Activated CD8-positive, alpha-beta memory T cell treated with anti-CD3 and anti-CD28 coated beads for 1 hour (primary cell): ENCODE measurements around the gene SLC35F6.
"Not testable (repeated sequence)": the region's sequence is repeated elsewhere in the genome, so short reads cannot be mapped to it uniquely, and the experiment has no call there.

Experiments
- DNase-seq, 2 donors: peaks; one replicate each; pipeline ENCODE4 v3.0.0-alpha.2; 2020; ENCODE audit warnings: low read depth in 1 of 2; ENCODE audit errors: extremely low read depth in 1 of 2

SLC35F6 gene

GRCh38 chr2:26730549-26731344, 33.3 kb upstream of the SLC35F6 start:
- no peak for DNase-seq

- DNase-seq: no peak
These were observed 32.4 kb upstream of the SLC35F6 start for GRCh38 chr2:26731714-26732113.

- DNase-seq: no peak
These were observed 31.6 kb upstream of the SLC35F6 start for GRCh38 chr2:26732446-26732845.

GRCh38 chr2:26733413-26733812, 30.7 kb upstream of the SLC35F6 start:
- DNase-seq: no peak

- no peak for DNase-seq
These were observed 29.0 kb upstream of the SLC35F6 start for GRCh38 chr2:26735097-26735496.

- DNase-seq: no peak
These were observed 28.0 kb upstream of the SLC35F6 start for GRCh38 chr2:26735883-26736588.

- no peak for DNase-seq
These were observed 26.9 kb upstream of the SLC35F6 start for GRCh38 chr2:26737221-26737620.

GRCh38 chr2:26738481-26738880, 25.6 kb upstream of the SLC35F6 start:
- no peak for DNase-seq

- DNase-seq: no peak
These were observed 24.6 kb upstream of the SLC35F6 start for GRCh38 chr2:26739514-26739913.

- no peak for DNase-seq
These were observed 23.7 kb upstream of the SLC35F6 start for GRCh38 chr2:26740346-26740745.

GRCh38 chr2:26740890-26741302, 23.2 kb upstream of the SLC35F6 start:
- DNase-seq: no peak

GRCh38 chr2:26742048-26742770, 21.9 kb upstream of the SLC35F6 start:
- no peak for DNase-seq

GRCh38 chr2:26743852-26744251, 20.2 kb upstream of the SLC35F6 start:
- DNase-seq: no peak

- DNase-seq: no peak
These were observed 19.1 kb upstream of the SLC35F6 start for GRCh38 chr2:26744953-26745352.

- DNase-seq: peak; percentile 55 to 66
These were observed 18.3 kb upstream of the SLC35F6 start for GRCh38 chr2:26745609-26746327.

- DNase-seq: no peak
These were observed 17.1 kb upstream of the SLC35F6 start for GRCh38 chr2:26746934-26747333.

GRCh38 chr2:26749787-26750420, 14.2 kb upstream of the SLC35F6 start:
- not testable (repeated sequence) for DNase-seq

- DNase-seq: not testable (repeated sequence)
These were observed 13.6 kb upstream of the SLC35F6 start for GRCh38 chr2:26750467-26750866.

- no peak for DNase-seq
These were observed 11.4 kb upstream of the SLC35F6 start for GRCh38 chr2:26752656-26753055.

GRCh38 chr2:26754539-26754938, 9.5 kb upstream of the SLC35F6 start:
- no peak for DNase-seq
